Gastroesophageal sphincter (tissue), 3 donors: ENCODE measurements around the gene OGFR.

Experiments
- CTCF ChIP-seq, 4 experiments: fragments of 200-600 bp in 2 of 4; fragments of 450-650 bp in 2 of 4; sonication (generic) in 1 of 4; IDR thresholded peaks; one replicate each; pipeline ENCODE4 v1.5.1; 2017 to 2019; ENCODE audit warnings: antibody characterized with exemption in 4 of 4, mild to moderate bottlenecking in 2 of 4, moderate library complexity in 2 of 4
- EP300 ChIP-seq: sonication (generic); formaldehyde crosslinking; IDR thresholded peaks from one replicate; pipeline ENCODE4 v1.6.1; 2017; ENCODE audit warnings: antibody characterized with exemption, mild to moderate bottlenecking

DNA sequence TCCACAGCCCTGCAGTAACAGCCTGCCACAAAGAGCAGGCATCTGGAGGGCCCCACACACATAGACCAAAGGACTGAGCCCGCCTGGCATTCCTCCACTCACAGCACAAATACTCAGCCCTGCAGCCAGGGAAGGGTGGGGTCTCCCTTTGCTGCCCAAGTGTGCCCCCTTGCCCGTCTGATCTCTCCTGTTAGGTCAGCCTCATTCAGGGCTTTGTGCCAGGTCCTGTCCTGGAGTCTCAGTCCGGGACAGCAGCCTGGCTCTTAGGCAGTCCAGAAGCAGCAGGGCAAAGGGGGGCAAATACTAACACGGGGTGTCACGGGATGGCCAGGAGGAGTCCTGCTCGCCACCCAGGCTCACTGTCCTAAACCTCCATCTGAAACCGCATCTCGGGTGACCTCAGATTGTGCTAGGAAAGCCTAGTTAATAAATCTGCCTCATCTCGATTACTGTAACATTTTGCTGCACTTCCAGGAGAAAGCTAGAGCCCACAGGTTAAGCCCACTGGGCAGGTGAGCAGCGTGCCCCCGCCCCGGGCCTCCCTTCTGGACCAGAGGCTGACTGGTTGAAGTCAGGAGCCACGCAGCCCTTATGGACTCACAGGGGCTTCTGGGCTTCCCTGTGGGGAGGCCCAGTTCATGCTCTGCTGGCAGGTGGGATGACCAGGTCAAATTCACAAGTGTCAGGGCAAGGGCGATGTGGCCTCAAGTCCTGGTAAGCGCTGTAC is 3.2 kb upstream of the OGFR start:
- TF ChIP-seq CTCF (IDR thresholded peaks at IDR 0.05) (no peak), EP300 (no peak)
